CMK (cell line): Measurements from ENCODE around the gene SPEF2.

Experiments used
- DNase-seq: peaks from one replicate; pipeline ENCODE4 v3.0.0-alpha.2; 2010; ENCODE audit warnings: low read depth

The SPEF2 gene

GRCh38 chr5:35736280-35736679 lies 118.6 kb downstream of the SPEF2 start:
- no peak for DNase-seq

DNA sequence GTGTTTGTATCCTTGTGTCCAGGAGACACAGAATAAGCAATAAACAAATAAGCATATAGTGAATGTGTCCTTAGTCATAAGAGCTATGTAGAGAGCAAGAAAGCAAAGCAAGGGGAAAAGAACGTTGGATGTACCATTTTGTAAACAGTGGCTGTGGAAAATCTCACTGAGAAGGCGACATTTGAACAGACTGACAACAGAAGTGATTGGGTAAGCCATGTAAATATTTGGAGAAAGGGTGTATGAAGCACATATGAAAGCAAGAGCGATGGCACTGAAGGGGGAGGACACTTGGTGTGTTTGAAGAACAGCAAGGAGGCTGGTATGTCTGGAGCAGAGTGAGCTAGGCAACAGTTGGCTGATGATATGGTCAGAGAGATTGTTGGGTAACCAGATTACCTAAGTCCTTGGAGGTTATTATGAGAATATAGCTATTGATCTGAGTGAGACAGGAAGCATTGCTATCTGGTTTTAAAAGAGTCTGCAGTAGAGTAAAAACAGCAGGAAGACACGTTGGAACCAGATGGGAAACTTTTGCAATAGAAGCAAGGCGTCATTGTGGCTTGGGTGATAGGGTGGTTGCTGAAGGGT lies 123.6 kb downstream of the SPEF2 start:
- no peak for DNase-seq

DNA sequence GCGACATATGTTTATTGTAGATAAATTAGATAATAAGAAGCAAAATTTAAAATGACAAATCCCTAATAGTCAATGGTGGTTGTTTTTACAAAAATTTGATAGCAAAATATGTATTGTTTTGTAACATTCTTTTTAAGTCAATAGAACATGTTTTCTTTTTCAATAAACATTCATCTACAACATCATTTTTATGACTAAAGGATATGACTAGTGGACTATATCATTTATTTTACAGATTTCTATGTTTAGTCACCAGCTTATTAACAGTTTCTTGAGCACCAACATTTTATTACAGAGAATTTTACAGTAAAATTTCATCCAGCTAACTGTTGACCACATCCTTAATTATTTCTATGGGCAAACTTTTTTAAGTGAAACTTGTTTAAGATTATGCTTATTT lies 124.3 kb downstream of the SPEF2 start:
- DNase-seq = no peak

DNA sequence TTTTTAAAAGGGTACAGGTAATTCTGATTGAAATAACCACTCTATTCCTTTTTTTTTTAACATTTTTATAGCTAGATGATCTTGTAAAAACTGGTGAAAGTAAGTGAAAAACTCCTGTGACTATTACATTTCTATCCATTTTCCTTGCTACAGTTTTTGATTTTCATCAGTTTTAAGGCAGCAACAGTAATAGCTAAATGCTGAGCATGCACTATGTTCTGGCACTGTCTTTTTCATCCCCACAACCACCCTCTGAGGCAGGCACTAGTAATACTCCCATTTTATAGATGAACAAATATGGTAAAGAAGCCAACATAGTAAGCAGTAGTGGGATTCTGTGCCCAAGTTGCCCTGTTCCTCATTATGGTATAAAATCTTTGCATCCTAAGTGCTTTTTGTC lies 126.0 kb downstream of the SPEF2 start:
- no peak for DNase-seq

DNA sequence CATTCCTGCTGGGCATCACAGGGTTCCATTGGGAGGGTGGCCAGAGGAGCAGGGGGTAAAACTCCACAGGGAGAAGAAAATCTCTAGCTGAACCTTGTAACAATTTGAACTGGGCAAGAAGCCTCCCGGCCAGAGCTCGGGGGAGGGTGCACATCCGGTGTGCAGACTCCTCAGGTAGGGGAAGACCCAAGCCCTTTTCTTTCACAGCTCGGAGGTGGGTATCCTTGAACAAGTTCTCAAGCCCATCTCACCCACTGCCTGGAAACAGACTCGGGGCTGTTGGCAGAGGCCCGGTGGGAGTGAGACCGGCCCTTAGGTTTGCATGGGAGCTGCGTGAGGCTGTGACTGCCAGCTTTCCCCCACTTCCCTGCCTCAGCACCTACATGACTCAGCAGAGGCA lies 127.5 kb downstream of the SPEF2 start:
- DNase-seq = no peak

DNA sequence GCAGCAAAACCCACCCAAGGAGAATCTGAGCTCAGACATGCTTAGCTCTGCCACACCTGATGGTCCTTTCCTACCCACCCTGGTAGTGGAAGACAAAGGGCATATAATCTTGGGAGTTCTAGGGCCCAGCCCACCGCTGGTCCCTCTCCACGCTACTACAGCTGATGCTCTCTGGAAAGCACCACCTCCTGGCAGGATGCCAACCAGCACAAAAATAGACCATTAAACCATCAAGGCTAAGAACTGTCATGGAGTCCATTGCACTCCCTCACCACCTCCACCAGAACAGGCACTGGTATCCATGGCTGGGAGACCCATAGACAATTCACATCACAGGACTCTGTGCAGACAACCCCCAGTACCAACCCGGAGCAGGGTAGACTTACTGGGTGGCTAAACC lies 128.0 kb downstream of the SPEF2 start:
- DNase-seq = no peak

GRCh38 chr5:35752012-35752411 lies 134.3 kb downstream of the SPEF2 start:
- DNase-seq = no peak

GRCh38 chr5:35753500-35753899 lies 135.8 kb downstream of the SPEF2 start:
- no peak for DNase-seq

DNA sequence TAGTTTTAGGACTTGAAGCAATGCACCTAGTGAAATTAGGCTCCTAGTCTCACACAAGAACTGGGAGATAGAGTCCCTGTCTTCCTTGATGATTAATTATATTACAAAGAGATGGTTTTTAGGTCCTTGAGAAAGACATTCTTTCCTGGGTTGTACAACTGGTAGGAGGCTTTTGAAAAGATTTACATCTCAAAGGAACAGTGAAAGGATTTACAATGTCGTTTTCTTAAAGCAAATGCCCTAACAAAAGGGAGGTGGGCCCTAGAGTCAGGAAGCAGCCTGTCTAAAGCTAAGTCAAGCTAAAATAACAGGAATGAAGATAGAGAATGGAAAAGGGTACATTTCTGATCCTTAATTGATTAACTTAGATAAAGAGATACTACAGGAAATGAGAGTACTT lies 136.8 kb downstream of the SPEF2 start:
- no peak for DNase-seq

DNA sequence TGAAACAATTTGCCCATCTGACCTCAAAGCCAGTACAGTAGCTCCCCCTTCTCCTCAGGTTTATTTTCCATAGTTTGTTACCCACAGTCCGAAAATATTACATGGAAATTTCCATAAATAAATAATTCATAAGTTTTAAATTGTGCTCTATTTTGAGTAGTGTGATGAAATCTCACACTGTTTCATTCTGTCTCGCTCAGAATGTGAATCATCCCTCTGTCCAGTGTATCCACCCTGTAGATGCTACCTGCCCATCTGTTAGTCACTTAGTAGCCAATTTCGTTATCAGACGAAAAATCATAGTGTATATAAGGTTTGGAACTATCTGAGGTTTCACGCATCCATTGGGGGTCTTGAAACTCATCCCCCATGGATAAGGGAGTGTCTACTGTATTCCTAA lies 138.3 kb downstream of the SPEF2 start:
- no peak for DNase-seq

- DNase-seq = no peak
These were observed 140.6 kb downstream of the SPEF2 start for GRCh38 chr5:35758151-35758724.

GRCh38 chr5:35761541-35761940 lies 143.9 kb downstream of the SPEF2 start:
- DNase-seq = no peak

GRCh38 chr5:35762368-35762767 lies 144.7 kb downstream of the SPEF2 start:
- no peak for DNase-seq

GRCh38 chr5:35765921-35766320 lies 148.3 kb downstream of the SPEF2 start:
- DNase-seq = no peak

DNA sequence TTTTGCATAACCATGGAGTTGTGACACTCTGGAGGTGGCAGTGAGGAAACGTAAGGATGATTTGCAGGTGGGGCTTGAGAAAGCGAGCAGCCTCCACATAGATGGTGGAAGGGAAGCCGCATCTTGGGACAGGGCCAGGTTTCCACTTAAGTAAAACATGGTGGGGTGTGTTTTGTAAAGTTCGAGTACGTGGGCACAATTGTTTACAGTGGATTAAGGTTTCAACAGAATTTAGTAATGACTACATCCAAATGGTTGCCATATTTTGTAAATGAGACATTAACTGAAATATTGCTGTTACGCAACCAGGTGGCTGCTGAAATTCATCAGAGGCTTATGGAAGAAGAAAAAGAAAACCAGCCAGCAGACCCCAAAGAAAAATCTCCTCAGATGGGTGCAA lies 153.6 kb downstream of the SPEF2 start:
- DNase-seq = no peak

DNA sequence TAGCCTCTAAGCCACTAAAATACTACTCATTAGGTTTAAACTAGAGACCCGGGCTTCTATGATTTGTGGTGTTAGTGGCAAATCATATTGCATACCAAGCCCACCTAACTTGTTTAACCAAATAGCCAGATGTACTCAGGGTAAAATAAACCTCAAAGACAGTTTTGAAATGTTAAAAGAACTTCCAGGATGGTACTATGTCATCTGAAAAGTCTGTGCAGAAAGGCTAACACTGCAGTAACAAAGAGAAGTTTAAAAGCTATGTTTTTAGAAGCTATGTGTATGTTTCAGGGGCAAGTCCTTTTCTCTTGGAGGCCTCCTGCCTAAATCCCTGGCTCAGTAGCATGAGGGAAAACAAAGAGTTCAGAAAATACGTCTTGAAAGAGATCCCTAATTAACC lies 154.2 kb downstream of the SPEF2 start:
- no peak for DNase-seq

GRCh38 chr5:35773967-35774366 lies 156.3 kb downstream of the SPEF2 start:
- DNase-seq = no peak

- no peak for DNase-seq
These were observed 159.1 kb downstream of the SPEF2 start for GRCh38 chr5:35776757-35777156.

GRCh38 chr5:35777358-35778087 lies 159.9 kb downstream of the SPEF2 start:
- peak; percentile 25 for DNase-seq

DNA sequence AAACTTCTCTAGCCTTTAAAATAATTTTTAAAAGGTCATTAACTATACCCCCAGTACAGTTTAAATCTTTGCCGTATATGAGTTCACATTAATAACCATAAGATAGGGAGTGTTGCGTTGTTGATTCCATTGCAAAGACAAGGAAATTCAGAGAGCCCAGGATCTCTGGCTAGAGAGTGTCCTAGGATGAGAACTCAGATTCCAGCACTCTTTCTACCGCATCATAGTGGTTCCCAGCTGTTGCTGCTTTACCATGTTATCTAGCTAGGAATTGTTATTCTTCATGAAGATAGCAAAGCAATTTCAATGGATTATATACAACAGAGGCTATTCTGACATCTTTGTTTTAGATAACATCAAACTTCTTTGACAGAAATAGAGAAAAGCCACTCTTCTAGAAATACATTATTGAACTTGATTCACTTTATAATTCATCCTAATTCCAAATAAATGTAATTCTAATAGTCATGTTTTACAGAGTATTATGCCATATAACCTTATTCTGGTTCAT lies 160.7 kb downstream of the SPEF2 start:
- DNase-seq = no peak

- DNase-seq = no peak
These were observed 162.6 kb downstream of the SPEF2 start for GRCh38 chr5:35780236-35780635.

- no peak for DNase-seq
These were observed 163.6 kb downstream of the SPEF2 start for GRCh38 chr5:35781181-35781790.

GRCh38 chr5:35783551-35783950 lies 165.9 kb downstream of the SPEF2 start:
- DNase-seq = no peak
